A549 (cell line): Measurements from ENCODE around the gene EDIL3. TPM values are rescaled to one million over a fixed set of nuclear protein-coding genes. Genes with fewer than 3 reads are reported as not detected.

Experiments used
- ATAC-seq, 2 experiments: fragments of 200-7000 bp in 1 of 2; fragments of >200 bp in 1 of 2; cut with Nextera tagmentation in 1 of 2; cut with Tn5 transposase in 1 of 2; 3 replicates each; pipeline versions ENCODE4 v1.8.0 to v1.9.1; 2018 to 2020; ENCODE audit warnings: mild to moderate bottlenecking in 1 of 2, moderate library complexity in 1 of 2
- CTCF ChIA-PET: fragments of 300-600 bp; sonication (Branson Sonifier 250); formaldehyde crosslinking; extraction: SDS; loops from one replicate; lab custom pipeline; 2021; ENCODE audit warnings: antibody characterized with exemption, inconsistent platforms; lab: Yijun Ruan, JAX
- POLR2A ChIA-PET: fragments of 350-600 bp; formaldehyde crosslinking; extraction: SDS; loops from one replicate; lab custom pipeline; 2021; ENCODE audit warnings: antibody characterized with exemption, inconsistent platforms; lab: Yijun Ruan, JAX
- DNase-seq, 2 experiments: peaks; one replicate each; pipeline versions ENCODE4 v3.0.0 to v3.0.0-alpha.2; 2011 to 2016; ENCODE audit warnings: low read depth in 1 of 2, low spot score in 1 of 2
- FAIRE-seq: peaks from 2 replicates; lab custom pipeline; 2011; peaks lifted over from hg19 to GRCh38; lab: Jason Lieb, UNC
- H3K27ac ChIP-seq, 2 experiments: fragments of >200 bp; sonication (Bioruptor Twin); formaldehyde crosslinking; 3 replicates each; pipeline ENCODE4 v1.5.1; 2016 to 2017
- H3K4me1 ChIP-seq: fragments of >200 bp; sonication (Bioruptor Twin); formaldehyde crosslinking; 3 replicates; pipeline ENCODE4 v1.6.1; 2016
- H3K4me2 ChIP-seq: fragments of >200 bp; sonication (Bioruptor Twin); formaldehyde crosslinking; 3 replicates; pipeline ENCODE4 v1.6.1; 2016
- H3K4me3 ChIP-seq: fragments of >200 bp; sonication (Bioruptor Twin); formaldehyde crosslinking; 3 replicates; pipeline ENCODE4 v1.5.1; 2016
- H3K9me3 ChIP-seq: fragments of >200 bp; sonication (Bioruptor Twin); formaldehyde crosslinking; 3 replicates; pipeline ENCODE4 v1.6.1; 2016
- CBX2 ChIP-seq: fragments of 200-600 bp; sonication (generic); IDR thresholded peaks from 2 replicates; pipeline ENCODE4 v1.6.1; 2016; ENCODE audit warnings: low read depth, mild to moderate bottlenecking, borderline replicate concordance
- CBX8 ChIP-seq: fragments of 200-600 bp; sonication (generic); IDR thresholded peaks from 2 replicates; pipeline ENCODE4 v1.6.1; 2016
- CEBPB ChIP-seq, 2 experiments: fragments of >200 bp in 1 of 2; sonication (Bioruptor Twin) in 1 of 2; formaldehyde crosslinking in 1 of 2; IDR thresholded peaks; 2 replicates each; pipeline ENCODE4 v1.6.1; 2012 to 2016
- CHD4 ChIP-seq: fragments of 200-600 bp; sonication (generic); IDR thresholded peaks from 2 replicates; pipeline ENCODE4 v1.6.1; 2016; ENCODE audit warnings: antibody characterized with exemption, mild to moderate bottlenecking, borderline replicate concordance
- EHMT2 ChIP-seq: fragments of 200-600 bp; sonication (generic); IDR thresholded peaks from 2 replicates; pipeline ENCODE4 v1.6.1; 2016; ENCODE audit warnings: antibody characterized with exemption, low read depth, mild to moderate bottlenecking, moderate library complexity
- EP300 ChIP-seq, 2 experiments: fragments of >200 bp; sonication (Bioruptor Twin); formaldehyde crosslinking; IDR thresholded peaks; 2 replicates in 1 of 2; 3 replicates in 1 of 2; pipeline ENCODE4 v1.6.1; 2016 to 2017
- ESRRA ChIP-seq: fragments of 150-350 bp; IDR thresholded peaks from 2 replicates; pipeline ENCODE4 v1.6.1; 2014; ENCODE audit warnings: mild to moderate bottlenecking, low read length, borderline replicate concordance
- FOSL2 ChIP-seq, 2 experiments: fragments of 450-650 bp in 1 of 2; fragments of >200 bp in 1 of 2; sonication (Bioruptor Twin) in 1 of 2; formaldehyde crosslinking; IDR thresholded peaks; 2 replicates each; pipeline versions ENCODE4 v1.5.0 to v1.6.1; 2016 to 2020; ENCODE audit warnings: mild to moderate bottlenecking in 1 of 2, moderate library complexity in 1 of 2
- GATA3 ChIP-seq: IDR thresholded peaks from 2 replicates; pipeline ENCODE4 v1.6.1; 2012; ENCODE audit warnings: borderline replicate concordance
- HOXA7 ChIP-seq: fragments of 250-450 bp; sonication (Bioruptor Pico); IDR thresholded peaks from 2 replicates; pipeline ENCODE4 v1.5.0; 2020; ENCODE audit warnings: mild to moderate bottlenecking, moderate library complexity
- HOXB13 ChIP-seq: fragments of 250-450 bp; sonication (Bioruptor Pico); IDR thresholded peaks from 2 replicates; pipeline ENCODE4 v1.5.0; 2020; ENCODE audit warnings: low read depth, mild to moderate bottlenecking, moderate library complexity
- JUN ChIP-seq, 2 experiments: fragments of >200 bp; sonication (Bioruptor Twin); formaldehyde crosslinking; IDR thresholded peaks; 2 replicates in 1 of 2; 3 replicates in 1 of 2; pipeline ENCODE4 v1.6.1; 2016 to 2017
- JUNB ChIP-seq: fragments of >200 bp; sonication (Bioruptor Twin); formaldehyde crosslinking; IDR thresholded peaks from 2 replicates; pipeline ENCODE4 v1.6.1; 2016
- KDM1A ChIP-seq: fragments of 200-600 bp; sonication (generic); IDR thresholded peaks from 2 replicates; pipeline ENCODE4 v1.6.1; 2016; ENCODE audit warnings: low read depth, mild to moderate bottlenecking
- MAFK ChIP-seq: fragments of 450-650 bp; IDR thresholded peaks from 2 replicates; pipeline ENCODE4 v1.6.1; 2014; ENCODE audit not compliant: partially characterized antibody
- NR3C1 ChIP-seq: fragments of >200 bp; sonication (Bioruptor Twin); formaldehyde crosslinking; IDR thresholded peaks from 3 replicates; pipeline ENCODE4 v1.6.1; 2017
- PHF8 ChIP-seq: fragments of 200-600 bp; sonication (generic); IDR thresholded peaks from 2 replicates; pipeline ENCODE4 v1.6.1; 2016; ENCODE audit warnings: low read depth, mild to moderate bottlenecking, antibody characterized with exemption, moderate library complexity, borderline replicate concordance
- POLR2A ChIP-seq: IDR thresholded peaks from 2 replicates; pipeline ENCODE4 v1.6.1; 2012; ENCODE audit warnings: mild to moderate bottlenecking, low read length
- POLR2AphosphoS2 ChIP-seq: conservative IDR thresholded peaks from 2 replicates; pipeline ENCODE4 v1.6.1; 2012; ENCODE audit warnings: low read length, improper control_type of control experiment, inconsistent platforms
- RAD21 ChIP-seq, 2 experiments: fragments of >200 bp in 1 of 2; sonication (Bioruptor Twin) in 1 of 2; formaldehyde crosslinking in 1 of 2; IDR thresholded peaks in 1 of 2; conservative IDR thresholded peaks in 1 of 2; 2 replicates in 1 of 2; 3 replicates in 1 of 2; pipeline ENCODE4 v1.6.1; 2012 to 2018; ENCODE audit warnings: inconsistent platforms in 1 of 2
- RFX5 ChIP-seq: fragments of 450-650 bp; IDR thresholded peaks from 2 replicates; pipeline ENCODE4 v1.7.1; 2014; ENCODE audit warnings: antibody characterized with exemption, mild to moderate bottlenecking, moderate library complexity
- SREBF2 ChIP-seq: fragments of 450-650 bp; IDR thresholded peaks from 2 replicates; pipeline ENCODE4 v1.6.1; 2014; ENCODE audit warnings: mild to moderate bottlenecking, moderate library complexity
- ZC3H11A ChIP-seq: fragments of 450-650 bp; IDR thresholded peaks from 2 replicates; pipeline ENCODE4 v1.6.1; 2014; ENCODE audit warnings: antibody characterized with exemption, mild to moderate bottlenecking
- ZNF302 ChIP-seq: fragments of 250-450 bp; sonication (Bioruptor Pico); IDR thresholded peaks from 2 replicates; pipeline ENCODE4 v1.9.0; 2021; ENCODE audit warnings: inconsistent platforms, mild to moderate bottlenecking, moderate library complexity
- WGBS: methylation state at CpG from one replicate; pipeline ENCODE4 v1.1.6; 2017; ENCODE audit errors: missing lambda C conversion rate; 5-methylcytosine and 5-hydroxymethylcytosine counted together
- polyA plus RNA-seq, 4 experiments: library from polyadenylated mRNA; depleted of rRNA in 3 of 4; stranded (reverse); fragments of >200 nt; fragmentation: RNase III in 1 of 4; extraction: RNeasy Plus Mini Kit Qiagen cat#74134 plus additional on column Dnase treatment in 1 of 4; gene quantifications; 2 replicates in 3 of 4; 3 replicates in 1 of 4; pipeline ENCODE4 v1.2.3, GENCODE V29; 2011 to 2017
- TF ChIP-seq, protein P1 (sequence below): fragments of 150-350 bp; IDR thresholded peaks from 2 replicates; pipeline ENCODE4 v1.6.1; 2014; ENCODE audit warnings: low read depth, mild to moderate bottlenecking, low read length
- TF ChIP-seq, protein P2 (sequence below): fragments of 250-450 bp; sonication (Bioruptor Pico); IDR thresholded peaks from 2 replicates; pipeline ENCODE4 v1.5.0; 2020; ENCODE audit warnings: low read depth, mild to moderate bottlenecking, moderate library complexity
- TF ChIP-seq, protein P3 (sequence below): IDR thresholded peaks from 2 replicates; pipeline ENCODE4 v1.6.1; 2012; ENCODE audit warnings: low read depth, borderline replicate concordance
- TF ChIP-seq, protein P4 (sequence below): fragments of >200 bp; sonication (Bioruptor Twin); formaldehyde crosslinking; IDR thresholded peaks from 3 replicates; pipeline ENCODE4 v1.5.1; 2016
- TF ChIP-seq, protein P5 (sequence below): fragments of >200 bp; sonication (Bioruptor Twin); formaldehyde crosslinking; IDR thresholded peaks from 2 replicates; pipeline ENCODE4 v1.6.1; 2016

The EDIL3 gene
- polyA plus RNA-seq, 2 of the 4 experiments (the other 2 are of a cell fraction): 0.12 to 0.14 TPM

DNA sequence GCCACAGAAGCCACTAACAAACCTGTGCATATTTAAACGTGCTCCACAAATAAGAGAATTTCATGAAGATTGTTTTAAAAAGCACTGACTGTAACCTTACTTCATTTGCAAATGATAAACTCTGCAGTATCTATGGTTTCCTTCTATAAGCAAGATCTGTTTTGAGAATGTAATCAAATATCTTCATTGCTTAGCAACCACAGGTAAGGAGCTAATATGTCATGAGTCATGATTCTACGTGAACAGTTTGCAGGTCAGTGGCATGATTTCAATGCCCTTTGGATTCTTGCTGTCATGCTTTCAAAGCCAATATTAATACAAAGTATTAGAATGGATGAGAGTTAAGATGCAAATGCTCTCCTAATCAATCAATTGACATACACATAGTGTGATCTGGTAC, 325.0 kb downstream of the EDIL3 start:
- no peak overlapping the region for H3K27ac ChIP-seq
- no peak for ATAC-seq
- POLR2A ChIA-PET: no interaction called here
- no peaks in the 10 kb centered on the region for H3K4me1 ChIP-seq
- no peaks in the 10 kb centered on the region for H3K9me3 ChIP-seq
- CTCF ChIA-PET: no interaction called here
- no peak for DNase-seq
- H3K4me3 ChIP-seq: no peak overlapping the region
- TF ChIP-seq, protein P1, sequence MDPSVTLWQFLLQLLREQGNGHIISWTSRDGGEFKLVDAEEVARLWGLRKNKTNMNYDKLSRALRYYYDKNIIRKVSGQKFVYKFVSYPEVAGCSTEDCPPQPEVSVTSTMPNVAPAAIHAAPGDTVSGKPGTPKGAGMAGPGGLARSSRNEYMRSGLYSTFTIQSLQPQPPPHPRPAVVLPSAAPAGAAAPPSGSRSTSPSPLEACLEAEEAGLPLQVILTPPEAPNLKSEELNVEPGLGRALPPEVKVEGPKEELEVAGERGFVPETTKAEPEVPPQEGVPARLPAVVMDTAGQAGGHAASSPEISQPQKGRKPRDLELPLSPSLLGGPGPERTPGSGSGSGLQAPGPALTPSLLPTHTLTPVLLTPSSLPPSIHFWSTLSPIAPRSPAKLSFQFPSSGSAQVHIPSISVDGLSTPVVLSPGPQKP: no peak
- TF ChIP-seq MAFK: no peak
- no peak for TF ChIP-seq EP300 (IDR thresholded peaks at IDR 0.05)
- TF ChIP-seq, protein P2, sequence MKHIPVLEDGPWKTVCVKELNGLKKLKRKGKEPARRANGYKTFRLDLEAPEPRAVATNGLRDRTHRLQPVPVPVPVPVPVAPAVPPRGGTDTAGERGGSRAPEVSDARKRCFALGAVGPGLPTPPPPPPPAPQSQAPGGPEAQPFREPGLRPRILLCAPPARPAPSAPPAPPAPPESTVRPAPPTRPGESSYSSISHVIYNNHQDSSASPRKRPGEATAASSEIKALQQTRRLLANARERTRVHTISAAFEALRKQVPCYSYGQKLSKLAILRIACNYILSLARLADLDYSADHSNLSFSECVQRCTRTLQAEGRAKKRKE (CRISPR knock-in tag): no peak
- no peak overlapping the region for H3K4me2 ChIP-seq
- 3% methylated on average over 2 of the region's 2 CpGs for WGBS
- no peak for FAIRE-seq

DNA sequence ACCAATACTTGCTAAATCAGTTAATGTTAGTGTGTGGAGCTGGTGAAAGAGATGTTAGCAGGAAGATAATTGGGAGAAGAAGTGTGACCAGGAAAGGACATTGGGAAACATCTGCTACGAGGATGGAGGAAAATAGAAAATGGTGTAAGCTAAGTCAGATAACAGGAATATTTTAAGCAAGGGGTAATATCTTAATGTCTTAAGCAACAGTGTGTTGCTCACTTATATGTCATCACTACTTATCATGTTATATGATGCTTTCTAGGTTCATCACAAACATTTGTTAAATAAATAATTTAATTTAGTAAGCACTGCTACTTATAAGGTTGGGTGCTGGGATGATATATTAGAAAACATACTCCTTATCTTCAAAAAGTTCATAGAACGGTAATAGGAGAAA, 326.1 kb downstream of the EDIL3 start:
- POLR2A ChIA-PET: no interaction called here
- Histone ChIP-seq H3K4me1 (no peaks in the 10 kb centered on the region), H3K9me3 (no peaks in the 10 kb centered on the region), H3K27ac (no peak overlapping the region), H3K4me2 (no peak overlapping the region), H3K4me3 (no peak overlapping the region)
- ATAC-seq (no peak), DNase-seq (no peak), FAIRE-seq (no peak)
- TF ChIP-seq PHF8: no peak
- TF ChIP-seq GATA3: no peak
- no peak for TF ChIP-seq HOXB13 (CRISPR knock-in tag)
- no peak for TF ChIP-seq ZC3H11A
- TF ChIP-seq ZNF302 (CRISPR knock-in tag): no peak
- TF ChIP-seq, protein P2 (CRISPR knock-in tag): no peak
- no peak for TF ChIP-seq FOSL2 (IDR thresholded peaks at IDR 0.05)
- TF ChIP-seq FOSL2 (CRISPR knock-in tag; IDR thresholded peaks at IDR 0.05): no peak
- TF ChIP-seq JUN (IDR thresholded peaks at IDR 0.05): no peak
- no peak for TF ChIP-seq NR3C1
- no peak for TF ChIP-seq RAD21 (conservative IDR thresholded peaks at IDR 0.05 in 1 of 2, IDR thresholded peaks at IDR 0.05 in 1 of 2)
- TF ChIP-seq POLR2A: no peak
- TF ChIP-seq ESRRA: no peak
- TF ChIP-seq EHMT2: no peak
- no peak for TF ChIP-seq EP300 (IDR thresholded peaks at IDR 0.05)
- no peak for TF ChIP-seq HOXA7 (CRISPR knock-in tag)
- no peak for TF ChIP-seq JUNB
- no peak for TF ChIP-seq CHD4
- no peak for TF ChIP-seq CEBPB (IDR thresholded peaks at IDR 0.05)
- no peak for TF ChIP-seq POLR2AphosphoS2
- no peak for TF ChIP-seq RFX5
- CTCF ChIA-PET: no interaction called here
- WGBS: 15% methylated on average over 2 of the region's 2 CpGs

DNA sequence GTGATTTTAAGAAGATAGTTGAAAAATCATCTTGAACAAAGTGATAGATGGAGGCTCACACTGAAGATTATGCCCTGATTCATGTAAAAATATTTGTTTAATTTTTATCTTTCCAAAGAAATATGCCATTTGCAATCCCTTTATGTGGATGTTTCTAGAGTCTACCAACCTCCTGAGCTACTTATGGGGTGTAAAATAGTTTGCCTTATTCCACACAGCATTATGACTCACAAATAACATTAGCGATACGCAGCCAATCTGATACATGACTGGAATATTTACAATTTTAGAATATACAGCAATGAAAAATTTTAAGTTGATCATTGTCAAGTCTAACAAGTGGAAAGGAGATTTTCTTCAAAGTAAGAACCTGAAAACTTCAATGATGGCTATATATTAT, 327.5 kb downstream of the EDIL3 start:
- ATAC-seq (no peak), DNase-seq (no peak), FAIRE-seq (no peak)
- H3K4me2 ChIP-seq: no peak overlapping the region
- POLR2A ChIA-PET: no interaction called here
- CTCF ChIA-PET: no interaction called here
- H3K4me1 ChIP-seq: no peaks in the 10 kb centered on the region
- 90% methylated on average over 2 of the region's 2 CpGs for WGBS
- no peak overlapping the region for H3K27ac ChIP-seq
- no peak overlapping the region for H3K4me3 ChIP-seq
- no peaks in the 10 kb centered on the region for H3K9me3 ChIP-seq
- TF ChIP-seq CEBPB (IDR thresholded peaks at IDR 0.05): no peak
- TF ChIP-seq CBX2: no peak
- TF ChIP-seq, protein P2 (CRISPR knock-in tag): no peak
- TF ChIP-seq, protein P1: no peak
- TF ChIP-seq, protein P3, sequence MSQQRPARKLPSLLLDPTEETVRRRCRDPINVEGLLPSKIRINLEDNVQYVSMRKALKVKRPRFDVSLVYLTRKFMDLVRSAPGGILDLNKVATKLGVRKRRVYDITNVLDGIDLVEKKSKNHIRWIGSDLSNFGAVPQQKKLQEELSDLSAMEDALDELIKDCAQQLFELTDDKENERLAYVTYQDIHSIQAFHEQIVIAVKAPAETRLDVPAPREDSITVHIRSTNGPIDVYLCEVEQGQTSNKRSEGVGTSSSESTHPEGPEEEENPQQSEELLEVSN: no peak
- TF ChIP-seq, protein P4, sequence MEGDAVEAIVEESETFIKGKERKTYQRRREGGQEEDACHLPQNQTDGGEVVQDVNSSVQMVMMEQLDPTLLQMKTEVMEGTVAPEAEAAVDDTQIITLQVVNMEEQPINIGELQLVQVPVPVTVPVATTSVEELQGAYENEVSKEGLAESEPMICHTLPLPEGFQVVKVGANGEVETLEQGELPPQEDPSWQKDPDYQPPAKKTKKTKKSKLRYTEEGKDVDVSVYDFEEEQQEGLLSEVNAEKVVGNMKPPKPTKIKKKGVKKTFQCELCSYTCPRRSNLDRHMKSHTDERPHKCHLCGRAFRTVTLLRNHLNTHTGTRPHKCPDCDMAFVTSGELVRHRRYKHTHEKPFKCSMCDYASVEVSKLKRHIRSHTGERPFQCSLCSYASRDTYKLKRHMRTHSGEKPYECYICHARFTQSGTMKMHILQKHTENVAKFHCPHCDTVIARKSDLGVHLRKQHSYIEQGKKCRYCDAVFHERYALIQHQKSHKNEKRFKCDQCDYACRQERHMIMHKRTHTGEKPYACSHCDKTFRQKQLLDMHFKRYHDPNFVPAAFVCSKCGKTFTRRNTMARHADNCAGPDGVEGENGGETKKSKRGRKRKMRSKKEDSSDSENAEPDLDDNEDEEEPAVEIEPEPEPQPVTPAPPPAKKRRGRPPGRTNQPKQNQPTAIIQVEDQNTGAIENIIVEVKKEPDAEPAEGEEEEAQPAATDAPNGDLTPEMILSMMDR: no peak
- no peak for TF ChIP-seq KDM1A
- no peak for TF ChIP-seq JUN (IDR thresholded peaks at IDR 0.05)
- TF ChIP-seq SREBF2: no peak
- TF ChIP-seq, protein P5, sequence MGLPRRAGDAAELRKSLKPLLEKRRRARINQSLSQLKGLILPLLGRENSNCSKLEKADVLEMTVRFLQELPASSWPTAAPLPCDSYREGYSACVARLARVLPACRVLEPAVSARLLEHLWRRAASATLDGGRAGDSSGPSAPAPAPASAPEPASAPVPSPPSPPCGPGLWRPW: no peak
- no peak for TF ChIP-seq CBX8
